Suppressor macrophage treated with lipopolysaccharide for 4 hours (primary cell): Measurements from ENCODE around the gene LONRF2.
"Not testable (repeated sequence)": the region's sequence is repeated elsewhere in the genome, so short reads cannot be mapped to it uniquely, and the experiment has no call there.

Source experiments
- DNase-seq: peaks from one replicate; pipeline ENCODE4 v3.0.0-alpha.2; 2020

Gene LONRF2

DNA sequence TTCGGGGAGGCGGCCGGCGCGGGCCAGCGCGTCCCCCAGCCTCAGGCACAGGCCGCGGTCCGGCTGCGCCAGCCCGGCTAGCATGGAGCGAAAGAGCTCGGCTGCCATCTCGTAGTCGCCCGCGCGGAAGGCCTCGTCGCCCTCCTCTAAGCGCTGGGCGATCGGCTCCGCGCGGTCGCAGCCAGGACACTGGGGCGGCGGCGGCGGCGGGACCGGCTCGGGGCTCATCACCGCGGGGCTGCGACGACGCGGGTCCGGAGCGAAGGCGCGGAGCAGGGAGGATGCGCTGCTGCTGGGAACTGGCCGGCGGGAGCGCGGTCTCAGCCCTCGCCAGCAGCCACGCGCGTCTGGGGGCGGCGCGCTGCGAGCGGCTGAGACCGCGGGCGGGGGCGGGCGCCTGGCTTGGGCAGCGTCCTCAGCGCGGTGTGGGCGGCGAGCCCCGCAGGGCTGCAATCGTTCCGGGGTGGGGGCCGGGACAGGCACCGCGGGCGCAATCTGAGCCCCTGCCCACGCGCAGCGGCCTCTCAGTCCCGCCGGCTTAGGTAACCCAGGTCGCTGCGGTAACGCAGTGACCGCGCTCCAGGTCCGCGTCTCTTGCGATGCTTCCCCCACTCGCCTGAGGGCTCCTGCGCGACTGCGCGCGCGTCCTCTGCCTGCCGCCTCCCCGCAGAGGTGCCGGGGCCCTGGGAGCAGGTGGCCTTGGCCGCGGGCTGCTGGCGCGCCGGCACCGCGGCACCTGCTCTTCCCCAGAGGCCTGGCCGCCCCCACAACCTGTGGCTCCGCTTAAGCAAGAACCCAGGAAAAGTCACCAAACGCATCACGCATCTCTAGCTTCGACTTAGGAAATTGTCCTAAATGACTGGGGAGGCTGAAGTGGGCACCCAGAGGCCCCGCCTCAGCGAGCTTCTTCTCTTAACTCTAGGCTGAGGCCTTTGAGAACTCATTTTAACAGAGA, at the start of gene LONRF2:
Gene LONRF2, minus strand, starts transcription at position 636 of the 955 bp plus-strand sequence. Its CDS starts 408 bp downstream, at position 228.
- DNase-seq, result no peak

DNA sequence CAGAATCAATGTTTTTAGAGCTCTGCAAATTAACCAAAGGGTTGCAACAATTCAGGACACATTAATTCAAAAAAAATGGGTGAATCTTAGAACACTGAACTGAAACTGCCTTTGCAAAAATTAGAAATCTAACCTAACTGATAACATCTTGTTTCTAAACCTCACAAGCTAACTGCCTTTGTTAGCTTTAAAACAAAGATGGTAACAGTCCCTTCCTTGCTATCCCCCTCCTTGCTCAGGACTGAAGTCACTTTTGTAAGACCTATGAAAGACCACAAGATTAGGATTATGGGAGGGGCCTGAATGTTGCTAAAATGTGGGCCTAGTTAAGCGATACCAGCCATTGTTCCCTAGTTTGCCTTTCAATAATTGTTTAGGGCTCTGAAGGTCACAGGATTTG, 44.9 kb upstream of the LONRF2 start:
- no peak for DNase-seq

DNA sequence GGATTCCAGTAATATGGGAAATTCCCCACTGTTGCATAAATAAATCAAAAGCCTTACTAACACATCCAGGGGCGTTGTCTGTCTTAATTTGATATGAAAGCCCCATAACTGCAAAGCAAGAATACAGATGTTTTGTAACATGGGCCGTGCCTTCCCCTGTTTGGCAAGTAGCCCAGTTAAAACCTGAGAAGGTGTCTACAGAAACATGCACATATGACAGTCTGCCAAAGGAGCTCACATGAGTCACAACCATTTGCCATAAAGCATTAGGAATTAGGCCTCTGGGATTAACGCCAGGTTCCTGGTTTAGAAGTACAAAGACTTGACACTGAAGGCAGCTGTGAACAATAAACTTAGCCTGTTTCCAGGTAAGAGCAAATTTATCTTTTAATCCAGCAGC, 43.1 kb upstream of the LONRF2 start:
- no peak for DNase-seq

DNA sequence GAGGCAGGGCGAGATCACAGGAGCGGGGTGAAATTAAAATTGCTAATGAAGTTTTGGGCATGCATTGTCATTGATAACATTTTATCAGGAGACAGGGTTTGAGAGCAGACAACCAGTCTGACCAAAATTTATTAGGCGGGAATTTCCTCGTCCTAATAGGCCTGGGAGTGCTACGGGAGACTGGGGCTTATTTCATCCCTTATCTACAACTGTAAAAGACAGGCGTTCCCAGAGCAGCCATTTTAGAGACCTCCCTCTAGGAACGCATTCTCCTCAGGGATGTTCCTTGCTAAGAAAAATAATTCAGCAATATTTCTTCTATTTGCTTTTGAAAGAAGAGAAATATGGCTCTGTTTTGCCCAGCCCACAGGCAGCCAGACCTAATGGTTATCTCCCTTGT, 40.0 kb upstream of the LONRF2 start:
- not testable (repeated sequence) for DNase-seq

DNA sequence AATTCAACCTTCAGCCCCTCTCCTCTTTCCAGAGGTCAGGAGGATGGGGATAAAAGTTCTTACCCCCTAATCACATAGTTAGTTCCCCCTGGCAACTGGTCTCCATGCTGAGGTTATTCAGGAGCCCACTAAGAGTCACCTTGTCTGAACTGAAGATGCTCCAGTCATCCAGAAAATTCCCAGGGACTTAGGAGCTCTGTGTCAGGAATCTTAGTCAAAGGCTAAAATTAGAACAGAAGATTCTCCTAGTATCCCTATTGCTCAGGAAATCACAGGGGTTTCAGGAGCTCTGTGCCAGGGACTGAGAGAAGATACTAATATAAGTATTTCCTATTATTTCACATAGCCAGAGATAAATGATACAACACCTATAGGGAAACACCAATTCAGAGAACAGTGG, 37.3 kb upstream of the LONRF2 start:
- DNase-seq, result no peak

DNA sequence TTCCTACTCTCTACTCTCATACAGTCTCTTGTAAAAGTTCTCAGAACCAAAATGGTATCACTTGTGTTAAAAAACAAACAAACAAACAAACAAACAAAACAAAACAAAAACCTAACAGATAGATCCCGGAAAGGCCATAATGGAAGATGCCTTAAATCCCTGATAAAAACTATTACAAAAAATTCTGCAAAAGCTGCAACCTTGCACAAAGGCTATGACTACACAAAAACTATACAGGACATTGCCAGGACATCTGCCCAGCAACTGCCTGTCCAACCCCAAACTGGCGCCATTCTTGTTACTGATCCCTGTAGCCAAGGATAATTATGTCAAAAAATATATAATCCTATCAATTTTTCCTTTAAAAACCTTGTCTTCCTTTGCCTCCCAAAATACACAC, 36.3 kb upstream of the LONRF2 start:
- no peak for DNase-seq

DNA sequence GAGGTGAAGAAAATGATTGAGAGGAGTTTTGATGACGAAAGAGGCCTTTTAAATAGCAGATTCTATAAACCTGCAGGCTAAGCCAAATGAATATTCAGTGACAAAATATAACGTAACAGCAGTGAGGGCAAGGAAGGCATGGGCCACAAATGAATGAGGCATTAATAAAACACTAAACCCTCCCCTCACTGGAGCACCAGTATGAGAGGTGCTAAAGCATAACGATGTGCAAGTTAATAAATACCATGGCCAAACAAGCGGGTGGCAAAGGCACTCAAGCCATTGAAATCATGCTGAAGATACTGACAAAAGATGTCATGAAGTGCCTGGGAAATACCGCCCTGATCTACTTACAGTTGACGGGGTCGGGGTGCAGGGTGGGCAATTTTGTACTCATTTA, 30.2 kb upstream of the LONRF2 start:
- no peak for DNase-seq

DNA sequence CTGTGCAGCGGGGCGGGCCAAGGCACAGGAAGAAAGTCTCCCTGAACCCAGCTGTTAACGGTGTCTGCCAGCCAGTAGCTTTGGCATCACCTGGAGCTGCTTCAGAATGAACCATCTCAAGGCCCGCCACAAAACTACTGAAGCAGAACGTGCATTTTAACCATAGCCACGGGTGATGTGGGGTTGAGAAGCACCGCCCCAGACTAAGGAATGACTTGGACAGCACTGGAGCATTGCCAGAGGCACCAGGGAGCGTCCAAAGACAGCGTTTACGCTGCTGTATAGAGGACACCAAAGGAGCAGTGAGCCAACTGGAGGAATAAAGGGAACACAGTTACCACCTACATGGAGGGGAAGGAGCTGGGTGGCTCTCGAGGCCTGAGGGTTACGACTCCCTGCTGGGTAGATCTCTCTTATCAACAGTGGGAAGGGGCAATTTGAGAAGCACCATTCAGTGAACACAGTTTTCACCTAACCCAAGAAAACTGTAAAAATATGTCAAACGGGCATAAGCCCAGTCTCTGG, 28.4 kb upstream of the LONRF2 start:
- DNase-seq, result no peak

DNA sequence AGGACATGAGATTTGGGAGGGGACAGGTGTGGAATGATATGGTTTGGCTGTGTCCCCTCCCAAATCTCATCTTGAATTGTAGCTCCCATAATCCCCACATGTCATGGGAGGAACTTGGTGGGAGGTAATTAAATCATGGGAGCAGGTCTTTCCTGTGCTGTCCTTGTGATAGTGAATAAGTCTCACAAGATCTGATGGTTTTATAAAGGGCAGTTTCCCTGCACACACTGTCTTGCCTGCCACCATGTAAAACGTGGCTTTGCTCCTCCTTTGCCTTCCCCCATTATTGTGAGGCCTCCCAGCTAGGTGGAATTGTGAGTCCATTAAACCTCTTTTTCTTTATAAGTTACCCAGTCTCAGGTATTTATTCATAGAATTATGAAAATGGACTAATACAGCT, 22.8 kb upstream of the LONRF2 start:
- DNase-seq, result not testable (repeated sequence)

DNA sequence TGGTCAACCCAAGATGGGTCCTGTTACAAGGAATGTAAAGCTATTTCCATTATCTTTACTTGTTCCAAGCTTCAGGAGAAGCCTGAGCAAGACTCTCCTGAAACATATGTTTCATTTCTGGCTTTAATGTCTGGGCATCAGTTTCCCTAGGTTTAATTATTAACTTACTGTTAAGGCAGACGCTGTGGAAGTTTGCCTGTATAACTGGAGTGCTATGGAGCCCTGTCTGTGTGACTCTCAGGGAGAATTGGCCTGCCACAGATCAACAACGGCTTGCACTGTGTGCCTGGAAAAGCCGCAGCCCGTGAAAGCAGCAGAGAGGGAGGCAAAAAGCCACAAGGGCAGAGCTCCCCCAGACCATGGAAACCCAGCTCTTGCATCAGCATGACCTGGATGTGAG, 22.1 kb upstream of the LONRF2 start:
- DNase-seq, result no peak

DNA sequence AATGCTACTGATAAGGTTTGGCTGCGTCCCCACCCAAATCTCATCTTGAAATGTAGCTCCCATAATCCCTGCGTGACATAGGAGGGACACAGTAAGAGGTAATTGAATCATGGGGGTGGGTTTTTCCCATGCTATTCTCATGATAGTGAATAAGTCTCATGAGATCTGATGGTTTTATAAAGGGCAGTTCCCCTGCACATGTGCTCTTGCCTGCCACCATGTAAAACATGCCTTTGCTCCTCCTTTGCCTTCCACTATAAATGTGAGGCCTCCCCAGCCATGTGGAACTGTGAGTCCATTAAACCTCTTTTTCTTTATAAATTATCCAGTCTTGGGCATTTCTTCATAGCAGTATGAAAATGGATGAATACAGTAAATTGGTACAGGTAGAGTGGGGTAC, 20.2 kb upstream of the LONRF2 start:
- not testable (repeated sequence) for DNase-seq

DNA sequence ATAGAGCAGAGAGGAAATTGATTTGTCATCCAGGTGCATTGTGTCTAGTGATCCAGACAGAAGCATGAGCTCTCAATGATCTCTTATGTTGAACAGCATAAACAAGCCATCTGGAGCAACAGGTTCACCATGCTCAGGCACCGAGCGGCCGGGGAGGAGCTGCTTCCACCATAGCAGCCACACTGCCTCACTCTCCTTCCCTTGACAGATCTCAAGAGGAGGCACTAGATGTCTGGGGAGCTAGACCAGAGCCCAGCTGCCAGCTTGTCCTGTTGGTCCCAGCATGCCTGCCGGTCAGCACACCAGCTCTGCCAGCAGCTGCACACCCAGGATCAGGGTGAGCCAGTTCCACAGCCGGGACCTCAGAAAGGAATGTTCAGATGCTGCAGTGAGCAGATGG, 17.5 kb upstream of the LONRF2 start:
- no peak for DNase-seq

DNA sequence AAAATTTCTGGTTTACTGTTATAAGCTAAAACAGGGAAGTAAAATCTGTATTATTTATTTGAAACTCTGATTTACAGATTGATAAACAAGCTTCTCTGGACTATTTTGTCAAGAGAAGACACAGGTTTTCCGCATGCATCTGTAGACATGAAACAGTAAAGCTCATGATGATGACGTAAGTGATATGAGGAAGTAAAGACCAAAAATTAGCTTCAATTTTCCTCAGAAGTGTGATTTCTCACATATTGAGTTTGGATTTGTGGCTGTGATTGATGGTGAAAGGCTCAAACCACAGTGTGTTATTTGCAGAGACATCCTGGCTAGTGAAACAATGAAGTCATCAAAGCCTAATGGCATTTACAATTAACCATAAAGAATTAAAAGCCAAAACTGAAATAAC, 12.6 kb upstream of the LONRF2 start:
- DNase-seq, result peak; percentile 24

DNA sequence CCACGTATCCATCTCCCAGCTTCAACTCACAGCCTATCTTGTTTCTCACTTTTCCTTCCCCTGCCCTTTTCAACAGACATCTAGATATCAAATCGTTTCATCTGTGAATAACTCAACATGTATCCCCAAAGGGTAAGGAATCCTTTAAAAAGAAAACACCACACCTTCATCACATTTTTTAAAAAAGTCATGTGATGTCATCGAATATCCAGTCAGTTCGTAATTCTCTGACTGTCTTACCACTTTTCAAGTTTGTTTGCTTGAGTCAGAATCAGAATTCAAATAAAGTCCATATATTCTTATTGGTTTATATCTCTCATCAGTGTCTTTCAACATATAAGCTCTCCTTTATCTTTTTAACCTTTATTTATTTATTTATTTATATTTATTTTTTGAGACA, 5.4 kb upstream of the LONRF2 start:
- no peak for DNase-seq

DNA sequence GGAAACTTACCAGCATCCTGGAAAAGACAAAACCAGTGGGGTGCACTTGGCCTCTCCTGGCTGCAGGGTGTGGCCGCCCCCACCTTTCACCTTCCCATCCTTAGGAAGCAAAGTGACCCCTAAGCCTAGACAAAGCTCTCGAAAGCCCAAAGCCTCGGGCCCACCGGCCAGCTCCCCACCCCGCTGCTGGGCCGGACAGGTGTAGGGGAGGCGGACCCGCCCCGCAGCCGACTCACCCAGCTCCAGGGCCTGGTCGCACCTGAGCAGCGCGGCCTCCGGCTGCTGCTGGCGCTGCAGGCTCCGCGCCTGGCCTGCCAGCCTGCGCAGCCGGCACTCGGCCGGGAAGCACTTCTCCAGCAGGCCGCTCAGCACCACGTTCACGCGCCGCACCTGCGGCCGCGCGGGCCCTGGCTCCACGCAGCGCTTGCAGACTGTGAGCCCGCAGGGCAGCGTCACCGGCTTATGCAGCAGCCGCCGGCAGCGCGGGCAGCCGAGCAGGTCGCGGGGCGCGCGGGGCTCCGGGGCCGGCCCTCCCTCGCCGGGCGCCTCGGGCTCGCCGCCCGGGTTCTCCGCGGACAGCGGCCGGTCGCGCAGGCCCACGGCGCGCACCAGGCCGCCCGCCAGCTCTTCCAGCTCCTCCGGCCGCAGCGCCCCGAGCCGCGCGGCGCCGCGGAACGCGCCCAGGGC, 979 bp downstream of the LONRF2 start:
- DNase-seq, result peak; percentile 4

DNA sequence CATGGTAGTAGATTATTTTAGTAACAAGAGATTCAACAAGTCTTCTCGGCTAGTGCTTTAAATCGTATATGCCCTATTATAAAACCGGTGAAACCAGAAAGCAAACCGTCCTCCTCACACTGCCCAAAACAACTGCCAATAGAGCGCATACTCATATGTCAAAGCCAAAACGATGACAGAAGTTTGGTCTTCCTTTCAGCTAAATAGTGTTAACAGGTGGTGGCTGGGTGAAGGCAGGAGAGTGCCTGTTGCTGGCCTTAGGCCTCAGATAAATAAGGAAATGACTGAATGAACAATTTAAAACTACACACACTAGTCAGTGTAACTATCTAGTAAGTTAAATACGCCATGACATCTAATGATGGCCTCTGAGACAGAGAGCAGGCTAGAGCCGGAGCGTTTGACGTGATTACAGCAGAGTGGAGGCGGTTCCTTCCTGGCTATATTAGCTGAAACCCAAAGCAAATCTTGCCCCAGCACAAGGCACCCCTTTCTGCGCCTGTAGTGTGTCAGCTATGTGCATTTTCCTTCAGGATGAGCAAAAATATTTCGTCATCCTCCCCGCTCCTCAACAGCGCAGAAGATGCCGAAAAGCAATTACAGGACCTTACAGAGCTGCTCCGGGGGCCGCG, 1.6 kb downstream of the LONRF2 start:
- no peak for DNase-seq

DNA sequence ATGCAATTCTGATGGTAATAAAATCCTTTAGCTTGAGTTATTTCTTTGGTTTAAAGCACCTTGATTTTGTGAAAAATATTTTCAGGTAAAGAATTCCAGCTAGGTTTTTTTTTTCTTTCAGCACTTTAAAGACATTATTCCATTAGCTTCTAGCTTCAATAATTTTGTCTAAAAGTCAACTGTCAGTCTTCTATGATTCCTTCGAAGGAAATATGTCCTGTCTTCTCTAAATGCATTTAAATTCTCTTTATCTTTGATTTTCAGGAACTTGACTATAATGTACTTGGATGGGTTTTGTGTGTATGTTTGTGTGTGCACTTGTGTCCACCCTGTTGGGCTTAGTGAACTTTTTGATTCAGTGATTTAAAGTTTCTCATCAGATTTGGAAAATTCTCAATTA, 4.7 kb downstream of the LONRF2 start:
- DNase-seq, result no peak

DNA sequence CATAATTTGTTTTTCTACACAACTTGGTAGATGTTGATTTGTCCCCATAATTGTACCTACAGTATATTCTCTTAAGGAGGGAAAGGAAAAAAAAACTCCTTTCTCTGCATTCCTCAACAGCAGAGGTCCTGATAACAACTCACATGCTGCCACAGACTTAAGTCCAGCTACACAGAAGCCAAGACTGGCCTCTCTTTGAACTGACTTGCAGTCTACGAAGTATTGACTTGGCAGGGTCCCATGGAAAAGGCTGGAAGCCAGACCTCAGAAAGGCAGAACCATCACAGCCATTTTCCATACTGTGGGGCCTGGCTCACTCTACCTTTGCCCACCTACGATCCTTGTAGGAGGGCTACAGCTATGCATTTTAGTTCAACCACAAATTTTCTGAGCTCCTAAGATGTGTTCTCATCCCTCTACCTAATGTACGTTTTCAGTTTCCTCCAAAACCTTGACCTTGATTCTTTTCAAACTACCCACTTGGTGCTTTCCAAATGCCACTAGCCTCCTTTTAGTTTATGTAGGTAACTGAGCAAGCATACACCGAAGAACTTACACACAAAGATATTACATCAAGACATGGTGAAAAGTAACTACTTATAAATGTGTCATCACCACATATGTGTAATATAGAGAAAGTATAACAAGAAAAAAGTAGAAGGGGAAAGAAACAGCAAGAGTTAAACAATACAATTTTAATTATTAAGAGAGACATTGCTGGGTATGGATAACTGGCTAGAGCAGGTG, 12.2 kb downstream of the LONRF2 start:
- DNase-seq, result no peak

DNA sequence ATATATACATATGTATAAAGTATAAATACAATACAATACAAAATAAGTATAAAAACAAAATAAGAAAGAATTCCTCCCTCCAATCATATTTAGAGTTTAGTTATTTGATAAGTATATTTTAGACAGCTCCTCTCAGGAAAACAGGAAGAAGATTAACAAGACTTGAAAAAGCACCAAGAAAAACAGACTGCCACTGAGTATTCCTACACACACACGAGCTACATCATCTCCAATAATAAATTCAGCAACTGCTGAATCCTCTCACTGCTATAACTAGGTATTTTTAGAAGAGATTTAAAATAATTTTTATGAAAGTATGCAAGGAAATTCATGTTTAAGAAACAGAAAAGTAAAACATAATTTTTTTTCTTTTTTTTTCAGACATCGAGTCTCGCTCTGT, 13.0 kb downstream of the LONRF2 start:
- no peak for DNase-seq

DNA sequence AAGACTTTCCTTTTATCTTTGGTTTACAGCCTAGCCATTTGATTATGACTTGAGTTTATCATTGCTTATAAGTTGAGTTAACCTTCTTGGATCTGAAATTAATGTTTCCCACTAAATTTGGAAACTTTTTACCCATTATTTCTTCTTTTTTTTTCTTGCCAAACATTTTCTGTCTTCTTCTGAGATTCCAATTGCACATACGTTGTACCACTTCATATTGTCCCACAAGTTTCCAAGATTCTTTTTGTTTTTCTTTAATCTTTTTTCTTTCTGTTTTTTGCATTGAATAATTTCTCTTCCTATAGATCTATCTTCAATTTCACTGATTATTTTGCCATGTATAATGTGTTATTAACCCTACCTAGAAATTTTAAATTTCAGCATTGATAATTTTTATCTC, 18.6 kb downstream of the LONRF2 start:
- no peak for DNase-seq

DNA sequence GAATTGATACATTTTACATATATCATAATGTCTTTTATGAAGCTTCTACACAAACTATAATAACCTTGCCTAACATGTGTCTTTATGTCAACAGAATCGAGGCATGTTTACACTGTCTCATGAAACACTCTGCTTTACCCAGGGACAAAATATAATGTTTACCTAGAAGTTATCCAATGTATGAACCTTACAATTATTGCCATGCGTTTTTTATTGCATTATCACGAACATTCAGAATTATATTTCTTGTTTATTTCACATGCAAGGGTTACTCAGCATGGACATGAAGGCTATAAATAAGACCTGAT, 19.8 kb downstream of the LONRF2 start:
- no peak for DNase-seq

DNA sequence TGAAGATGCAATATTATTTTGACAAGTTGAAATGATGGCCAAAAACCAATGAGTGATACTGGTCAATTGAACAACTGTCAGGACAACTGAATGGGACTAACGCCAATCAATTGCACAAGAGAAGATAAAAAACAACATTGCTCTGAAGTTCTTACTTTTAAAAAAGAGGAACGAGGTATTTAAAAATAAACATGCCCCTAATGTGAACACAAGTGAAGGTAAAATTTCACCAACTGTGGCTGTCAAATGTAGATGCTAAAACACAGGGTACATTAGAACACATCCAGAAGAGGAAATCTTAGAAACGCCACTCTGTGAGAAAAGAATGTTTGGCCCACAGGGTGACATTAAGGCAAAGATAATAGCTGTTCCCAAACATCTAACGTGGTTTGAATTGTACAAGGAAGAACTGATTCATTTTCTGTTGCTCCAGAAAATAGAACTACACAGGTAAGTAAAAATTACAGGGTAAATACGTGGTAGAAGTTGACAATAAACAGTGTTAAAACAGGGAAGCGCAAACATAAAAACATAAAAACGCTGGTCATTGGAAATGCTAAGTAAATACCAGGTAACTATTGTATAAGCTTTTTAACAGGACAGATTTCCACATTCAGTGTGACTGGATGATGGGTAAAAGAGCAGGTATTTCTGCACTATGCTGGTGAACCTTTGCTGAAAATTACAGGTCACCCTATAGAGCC, 20.3 kb downstream of the LONRF2 start:
- no peak for DNase-seq
